Neural progenitor cell (in vitro differentiated cells): ENCODE results near the gene SCFD2.

ENCODE experiments used
- CTCF ChIP-seq: fragments of 200-600 bp; sonication (generic); IDR thresholded peaks from 2 replicates; pipeline ENCODE4 v1.5.1; 2017; ENCODE audit warnings: antibody characterized with exemption, mild to moderate bottlenecking
- EZH2 ChIP-seq: fragments of 200-600 bp; sonication (generic); IDR thresholded peaks from 2 replicates; pipeline ENCODE4 v1.6.1; 2017; ENCODE audit warnings: antibody characterized with exemption, mild to moderate bottlenecking, moderate library complexity

GRCh38 chr4:52844596-52844995 lies 521.3 kb downstream of the SCFD2 start:
- TF ChIP-seq CTCF = no peak
- TF ChIP-seq EZH2 = no peak
